ENCODE data around the gene EXOSC5. TPM values are rescaled to one million over a fixed set of nuclear protein-coding genes. Genes with fewer than 3 reads are reported as not detected.
A peak's percentile ranks its signal among the peaks of the same experiment; 100 is the strongest.

Gene EXOSC5
- total RNA-seq, 3 donors from 2014 or later, result 12.5 to 16.4 (median 13.3) TPM

DNA sequence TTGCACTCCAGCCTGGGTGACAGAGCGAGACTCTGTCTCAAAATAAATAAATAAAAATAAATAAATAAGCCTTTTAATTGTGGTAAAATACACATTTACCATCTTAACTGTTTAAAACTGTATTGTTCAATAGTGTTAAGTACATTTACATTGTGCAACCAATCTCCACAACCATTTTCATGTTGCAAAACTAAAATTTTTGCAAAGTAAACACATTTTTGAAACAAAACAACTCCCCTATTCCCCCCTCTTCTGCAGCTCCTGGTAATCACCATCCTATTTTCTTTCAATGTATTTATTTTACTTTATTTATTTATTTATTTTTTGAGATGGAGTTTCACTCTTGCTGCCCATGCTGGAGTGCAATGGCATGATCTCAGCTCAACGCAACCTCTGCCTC lies 27.4 kb downstream of the EXOSC5 start:
- TF ChIP-seq, protein P1, sequence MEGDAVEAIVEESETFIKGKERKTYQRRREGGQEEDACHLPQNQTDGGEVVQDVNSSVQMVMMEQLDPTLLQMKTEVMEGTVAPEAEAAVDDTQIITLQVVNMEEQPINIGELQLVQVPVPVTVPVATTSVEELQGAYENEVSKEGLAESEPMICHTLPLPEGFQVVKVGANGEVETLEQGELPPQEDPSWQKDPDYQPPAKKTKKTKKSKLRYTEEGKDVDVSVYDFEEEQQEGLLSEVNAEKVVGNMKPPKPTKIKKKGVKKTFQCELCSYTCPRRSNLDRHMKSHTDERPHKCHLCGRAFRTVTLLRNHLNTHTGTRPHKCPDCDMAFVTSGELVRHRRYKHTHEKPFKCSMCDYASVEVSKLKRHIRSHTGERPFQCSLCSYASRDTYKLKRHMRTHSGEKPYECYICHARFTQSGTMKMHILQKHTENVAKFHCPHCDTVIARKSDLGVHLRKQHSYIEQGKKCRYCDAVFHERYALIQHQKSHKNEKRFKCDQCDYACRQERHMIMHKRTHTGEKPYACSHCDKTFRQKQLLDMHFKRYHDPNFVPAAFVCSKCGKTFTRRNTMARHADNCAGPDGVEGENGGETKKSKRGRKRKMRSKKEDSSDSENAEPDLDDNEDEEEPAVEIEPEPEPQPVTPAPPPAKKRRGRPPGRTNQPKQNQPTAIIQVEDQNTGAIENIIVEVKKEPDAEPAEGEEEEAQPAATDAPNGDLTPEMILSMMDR (IDR thresholded peaks at IDR 0.05), result no peak
- Histone ChIP-seq H3K4me3 (no peak overlapping the region), H3K4me1 (ENCODE audit: low read depth) (peaks cover 10% of the 10 kb centered on the region), H3K36me3 (ENCODE audit: low read depth) (no peaks in the 10 kb centered on the region), H3K9me3 (no peaks in the 10 kb centered on the region)
- intact Hi-C loops (cut with DNase I, micrococcal nuclease), result no loop called here
- ATAC-seq (no peak), DNase-seq (no peak)

DNA sequence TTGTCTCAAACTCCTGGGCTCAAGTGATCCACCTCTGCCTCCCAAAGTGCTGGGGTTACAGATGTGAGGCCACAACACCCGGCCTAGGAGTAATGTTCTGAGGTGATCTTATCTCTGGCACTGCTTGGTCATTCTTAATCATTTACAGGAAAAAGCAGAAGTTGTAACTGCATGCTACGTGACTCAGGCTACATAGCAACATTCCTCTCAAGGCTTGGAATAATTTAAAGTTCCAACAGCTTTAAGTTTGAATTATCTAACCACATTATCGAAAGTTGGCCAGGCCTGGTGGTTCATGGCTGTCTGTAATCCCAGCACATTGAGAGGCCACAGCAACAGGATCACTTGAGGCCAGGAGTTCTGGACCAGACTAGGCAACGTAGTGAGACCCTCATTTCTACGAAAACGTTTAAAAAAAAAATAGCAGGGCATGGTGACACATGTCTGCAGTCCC lies 29.3 kb downstream of the EXOSC5 start:
- ATAC-seq (peak; percentile 5), DNase-seq (no peak)
- Histone ChIP-seq H3K9me3 (no peaks in the 10 kb centered on the region), H3K4me3 (no peak overlapping the region), H3K4me1 (ENCODE audit: low read depth) (peaks cover 19% of the 10 kb centered on the region), H3K36me3 (ENCODE audit: low read depth) (no peaks in the 10 kb centered on the region)
- TF ChIP-seq, protein P1 (IDR thresholded peaks at IDR 0.05), result no peak
- intact Hi-C loops (cut with DNase I, micrococcal nuclease), result no loop called here

DNA sequence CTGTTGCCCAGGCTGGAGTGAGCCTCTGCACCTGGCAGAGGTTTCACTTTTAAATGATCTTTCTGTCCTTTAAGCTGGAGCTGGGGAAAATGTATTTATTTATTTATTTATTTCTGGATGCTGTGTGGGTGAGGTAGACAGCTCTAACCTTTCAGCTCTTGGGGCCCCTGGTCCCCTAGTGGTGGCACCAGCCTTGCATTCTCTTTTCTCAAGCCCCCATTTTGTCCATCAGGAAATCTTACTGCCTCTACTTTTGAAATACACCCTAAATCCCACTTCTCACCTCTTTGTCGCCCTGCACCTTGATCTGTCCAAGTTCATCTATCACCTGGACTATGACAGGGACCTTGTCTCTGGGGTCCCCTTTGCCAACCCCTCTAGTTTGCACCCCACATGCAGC lies 31.1 kb downstream of the EXOSC5 start:
- intact Hi-C loops (cut with DNase I, micrococcal nuclease), result no loop called here
- Histone ChIP-seq H3K4me3 (no peak overlapping the region), H3K36me3 (ENCODE audit: low read depth) (no peaks in the 10 kb centered on the region), H3K4me1 (ENCODE audit: low read depth) (peaks cover 25% of the 10 kb centered on the region), H3K9me3 (no peaks in the 10 kb centered on the region)
- ATAC-seq (no peak), DNase-seq (no peak)
- TF ChIP-seq, protein P1 (IDR thresholded peaks at IDR 0.05), result no peak

DNA sequence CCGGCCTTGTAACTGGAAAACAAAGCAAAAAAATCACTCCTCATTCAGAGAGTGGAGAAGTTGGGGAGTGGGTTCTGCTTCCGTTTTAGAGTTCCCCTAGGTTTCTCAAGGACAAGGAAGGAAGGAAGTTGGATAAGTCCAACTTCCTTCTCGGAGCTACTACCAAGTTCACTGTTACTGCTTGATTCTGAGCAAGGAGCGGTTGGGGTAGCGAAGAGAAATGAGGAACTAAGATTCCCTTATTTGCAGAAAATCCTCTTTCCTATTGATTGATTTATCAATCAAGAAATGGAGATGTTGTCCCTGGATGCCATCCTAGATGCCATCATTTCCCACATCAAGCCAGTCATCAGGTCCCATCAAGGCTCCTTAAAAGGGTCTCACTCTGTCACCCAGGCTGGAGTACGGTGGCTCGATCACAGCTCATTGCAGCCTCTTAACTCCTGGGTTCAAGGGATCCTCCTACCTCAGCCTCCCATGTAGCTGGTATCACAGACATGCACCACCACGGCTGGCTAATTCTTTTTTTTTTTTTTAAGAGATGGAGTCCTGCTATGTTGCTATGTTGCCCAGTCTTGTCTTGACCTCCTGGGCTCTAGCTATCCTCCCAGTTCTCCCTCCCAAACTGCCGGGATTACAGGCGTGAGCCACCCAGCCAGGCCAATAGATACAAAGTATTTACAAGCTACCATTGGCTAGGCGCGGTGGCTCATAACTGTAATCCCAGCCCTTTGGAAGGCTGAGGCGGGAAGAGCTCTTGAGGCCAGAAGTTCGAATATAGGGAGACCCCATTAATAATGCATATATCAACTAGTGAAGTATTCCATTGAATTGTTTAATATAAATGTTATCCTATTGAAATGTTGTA lies 32.4 kb downstream of the EXOSC5 start:
- ATAC-seq, result no peak

DNA sequence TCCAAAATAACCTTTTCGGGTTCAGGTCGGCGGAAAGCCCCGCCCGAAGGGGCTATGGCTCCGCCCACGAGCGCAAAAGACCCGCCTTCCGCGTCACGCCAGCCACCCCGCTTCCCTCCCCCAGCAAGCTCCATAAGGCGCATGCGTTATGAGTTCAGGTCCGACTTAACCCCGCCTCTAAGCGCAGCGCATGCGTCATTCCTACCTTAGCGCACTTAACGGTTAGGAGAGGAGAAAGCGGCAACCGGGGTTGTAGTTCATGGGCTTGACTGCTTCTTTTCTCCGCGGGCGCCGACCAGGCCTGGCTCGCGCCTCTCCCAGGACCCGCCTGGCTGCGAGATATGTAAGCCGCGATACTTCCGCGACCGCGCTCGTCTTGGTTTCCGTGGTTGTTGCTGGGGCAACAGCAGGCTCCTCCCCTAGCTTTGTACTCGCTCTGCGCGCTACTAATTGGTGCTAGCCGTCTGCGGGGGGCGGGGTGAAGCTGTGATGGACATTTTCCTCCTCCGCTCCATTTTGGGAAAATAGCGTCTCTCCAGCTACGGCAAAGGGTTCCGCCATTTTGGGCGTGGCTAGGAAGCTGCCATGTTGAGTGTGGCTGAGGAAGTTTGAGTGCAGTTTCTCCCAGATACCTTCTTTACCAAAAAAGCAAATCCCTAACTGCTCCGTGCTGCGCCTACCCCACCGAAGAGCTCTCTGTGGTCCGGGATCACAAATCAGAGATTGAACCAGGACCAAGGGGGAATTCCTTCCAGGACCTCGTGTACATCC lies 33.2 kb downstream of the EXOSC5 start, which contains the start of gene B9D2:
B9D2 (minus strand) TSS at position 397 of the 771 bp plus-strand sequence. CDS start 630 bp downstream, outside the sequence.
- intact Hi-C loops (cut with DNase I, micrococcal nuclease), result no loop called here
- TF ChIP-seq, protein P1 (IDR thresholded peaks at IDR 0.05), result no peak
- Histone ChIP-seq H3K9me3 (no peaks in the 10 kb centered on the region), H3K36me3 (ENCODE audit: low read depth) (no peaks in the 10 kb centered on the region), H3K4me1 (ENCODE audit: low read depth) (peaks cover 25% of the 10 kb centered on the region), H3K4me3 (peak within 1 kb of the TSS; percentile 56)
- ATAC-seq (peak; percentile 94), DNase-seq (peak; percentile 98 to 99 (median 99))

More for the DNA sequence above, 32.4 kb downstream of the EXOSC5 start:
- Histone ChIP-seq H3K9me3 (no peaks in the 10 kb centered on the region), H3K4me3 (peak overlapping the region; percentile 24), H3K4me1 (ENCODE audit: low read depth) (peaks cover 25% of the 10 kb centered on the region), H3K36me3 (ENCODE audit: low read depth) (no peaks in the 10 kb centered on the region)
- intact Hi-C loops (cut with DNase I, micrococcal nuclease), result no loop called here
- DNase-seq, result peak in 2 of 3 donors; percentile 29 to 33
- TF ChIP-seq, protein P1 (IDR thresholded peaks at IDR 0.05), result no peak

Data from mucosa of descending colon (tissue), 3 donors.